ENCODE results near the gene MPRIP.
A peak's percentile ranks its signal among the peaks of the same experiment; 100 is the strongest.

MPRIP gene

DNA sequence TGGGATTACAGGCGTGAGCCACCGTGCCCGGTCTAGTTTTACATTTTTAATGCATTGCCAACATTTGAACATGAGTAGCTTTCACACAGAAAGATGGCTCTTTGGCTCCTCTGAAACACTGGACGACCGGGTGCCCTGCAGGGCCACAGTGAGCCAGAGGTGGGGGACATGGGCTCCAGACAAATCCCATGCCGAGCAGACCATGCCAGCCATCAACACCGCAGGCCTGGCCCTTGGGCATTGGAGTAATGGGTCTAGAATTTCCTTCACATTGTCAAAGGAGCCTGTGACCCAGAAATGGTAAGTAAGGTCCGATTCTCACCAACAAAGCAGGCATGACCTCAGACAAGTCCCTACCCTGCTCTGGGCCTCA is 21.4 kb upstream of the MPRIP start:
- no peak for TF ChIP-seq JUND (IDR thresholded peaks at IDR 0.05; ENCODE audit: low read depth)
- DNase-seq (ENCODE audit: low read depth in 1 of 2, low spot score in 1 of 2): no peak
- in situ Hi-C loops (cut with HindIII; ENCODE audit: low pct_unique_long_range_greater_than_20kb, low sequenced_read_pairs): no loop called here

DNA sequence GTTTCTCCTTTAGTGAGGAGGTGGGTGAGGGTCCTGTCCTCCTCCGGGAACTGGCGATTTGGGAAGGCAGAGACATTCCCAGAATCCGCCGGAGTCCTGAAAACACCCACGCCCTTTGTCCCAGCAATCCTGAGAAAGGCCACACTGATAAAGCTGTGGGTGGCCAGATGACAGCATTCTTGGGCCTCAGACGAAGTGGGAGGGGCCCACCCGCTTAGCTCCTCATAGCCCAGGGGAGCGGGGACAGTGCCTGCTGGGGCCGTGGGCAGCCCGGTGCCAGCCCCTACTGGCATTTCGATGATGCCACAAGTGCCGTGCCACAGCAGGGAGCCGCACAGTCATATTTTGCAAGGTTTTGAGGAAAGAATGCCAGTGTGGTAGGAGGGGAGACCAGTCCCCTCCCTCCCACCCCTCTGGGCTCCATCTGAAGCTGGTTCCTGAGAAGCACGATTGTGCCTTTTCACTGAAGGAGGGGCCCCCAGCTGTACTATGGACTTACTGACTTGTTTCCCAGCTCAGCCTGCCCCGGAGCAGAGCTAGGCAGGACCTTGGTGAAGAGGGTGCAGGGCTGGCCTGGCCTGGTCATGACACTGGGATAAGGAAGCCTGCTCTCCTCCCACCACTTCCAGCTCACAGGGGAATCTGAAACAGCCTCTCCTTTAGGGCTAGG is 20.9 kb upstream of the MPRIP start:
- in situ Hi-C loops (cut with HindIII; ENCODE audit: low pct_unique_long_range_greater_than_20kb, low sequenced_read_pairs): no loop called here
- TF ChIP-seq JUND (IDR thresholded peaks at IDR 0.05; ENCODE audit: low read depth): no peak

DNA sequence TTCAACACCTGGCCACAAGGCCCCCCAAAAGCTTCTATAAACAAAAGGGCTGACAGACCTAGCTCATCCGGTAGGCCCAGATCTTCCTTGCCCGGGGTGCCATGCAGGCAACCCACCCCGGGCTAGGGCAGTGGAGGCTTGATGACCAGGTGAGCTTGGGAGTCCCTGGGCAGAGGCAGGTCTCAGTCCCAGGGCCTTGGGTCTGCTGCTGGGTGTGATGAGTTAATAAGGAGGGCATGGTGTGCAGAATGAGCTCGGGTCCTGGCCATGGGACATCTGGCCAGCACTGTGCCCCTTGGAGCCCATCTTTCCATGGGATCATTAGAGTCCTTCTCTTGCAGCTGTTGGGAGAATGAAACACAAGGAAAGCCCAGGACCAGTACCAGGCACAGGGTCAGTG is 20.2 kb upstream of the MPRIP start:
- no peak for TF ChIP-seq JUND (IDR thresholded peaks at IDR 0.05; ENCODE audit: low read depth)
- in situ Hi-C loops (cut with HindIII; ENCODE audit: low pct_unique_long_range_greater_than_20kb, low sequenced_read_pairs): no loop called here
- DNase-seq (ENCODE audit: low read depth in 1 of 2, low spot score in 1 of 2): no peak

More for the DNA sequence above, 20.9 kb upstream of the MPRIP start:
- DNase-seq (ENCODE audit: low read depth in 1 of 2, low spot score in 1 of 2): no peak

DNA sequence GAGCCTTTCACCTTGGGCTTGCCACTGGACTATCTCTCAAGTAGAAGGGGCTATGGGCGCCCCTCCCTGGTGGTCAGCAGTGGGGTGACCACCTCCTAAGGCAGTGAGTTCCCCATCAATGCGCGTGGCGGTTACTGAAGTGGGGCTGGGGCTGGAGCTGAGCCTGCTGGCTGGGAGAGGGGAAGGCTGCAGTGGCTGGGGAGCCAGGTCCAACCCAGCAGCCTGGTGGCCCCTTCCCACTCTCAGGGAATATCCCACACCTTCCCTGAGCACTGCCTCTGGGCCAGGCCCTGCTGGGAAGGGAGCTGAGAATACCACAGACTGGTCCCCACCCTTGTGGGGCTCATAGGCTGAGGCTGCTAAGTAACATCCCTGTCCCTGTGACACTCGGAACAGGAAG is 19.8 kb upstream of the MPRIP start:
- DNase-seq (ENCODE audit: low read depth in 1 of 2, low spot score in 1 of 2): no peak
- in situ Hi-C loops (cut with HindIII; ENCODE audit: low pct_unique_long_range_greater_than_20kb, low sequenced_read_pairs): no loop called here
- TF ChIP-seq JUND (IDR thresholded peaks at IDR 0.05; ENCODE audit: low read depth): no peak

DNA sequence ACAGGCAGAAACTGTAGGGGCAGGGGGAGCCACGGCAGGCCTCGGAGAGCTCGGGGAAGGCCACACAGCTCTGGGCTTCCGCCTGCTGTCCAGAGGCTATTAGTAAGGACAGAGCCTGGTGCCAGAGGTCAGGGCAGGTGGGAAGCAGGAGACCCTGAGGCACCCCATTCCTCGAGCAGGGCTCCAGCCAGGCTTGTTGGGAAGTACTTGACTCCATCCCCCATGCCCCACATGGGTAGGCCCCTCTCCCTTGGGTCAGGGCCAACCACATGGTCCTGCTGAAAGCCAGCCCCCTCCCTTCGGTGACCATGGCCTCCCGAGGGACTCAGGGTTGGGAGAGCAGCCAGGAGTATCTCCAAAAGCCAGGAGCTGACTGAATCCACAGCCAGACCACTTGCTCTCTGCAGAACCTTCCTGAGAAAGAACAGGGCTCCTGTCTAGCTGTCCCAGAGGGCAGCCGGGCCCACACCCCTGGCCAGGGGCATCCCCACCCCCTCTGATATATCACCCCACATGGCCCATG is 17.4 kb upstream of the MPRIP start:
- TF ChIP-seq JUND (IDR thresholded peaks at IDR 0.05; ENCODE audit: low read depth): no peak
- no peak for DNase-seq (ENCODE audit: low read depth in 1 of 2, low spot score in 1 of 2)
- in situ Hi-C loops (cut with HindIII; ENCODE audit: low pct_unique_long_range_greater_than_20kb, low sequenced_read_pairs): no loop called here

DNA sequence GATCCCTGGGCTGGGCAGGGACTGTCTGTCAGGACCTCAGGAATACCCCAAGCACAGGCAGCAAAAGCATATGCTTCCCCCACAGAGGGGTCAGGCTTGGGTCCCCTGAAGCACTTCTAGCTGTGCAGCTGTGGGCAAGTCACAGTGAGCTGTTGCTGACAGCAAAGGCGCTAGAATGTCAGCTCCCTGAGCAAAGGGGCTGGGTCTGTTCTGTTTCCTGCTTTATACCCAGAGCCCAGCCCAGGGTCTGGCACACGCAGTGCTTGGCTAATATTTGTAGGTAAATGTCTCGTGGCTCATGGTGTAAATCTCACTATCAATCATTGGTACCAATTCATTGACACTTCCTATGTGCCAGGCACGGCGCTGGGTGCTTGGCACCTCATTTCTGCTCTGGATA is 16.6 kb upstream of the MPRIP start:
- no peak for TF ChIP-seq JUND (IDR thresholded peaks at IDR 0.05; ENCODE audit: low read depth)
- in situ Hi-C loops (cut with HindIII; ENCODE audit: low pct_unique_long_range_greater_than_20kb, low sequenced_read_pairs): no loop called here

DNA sequence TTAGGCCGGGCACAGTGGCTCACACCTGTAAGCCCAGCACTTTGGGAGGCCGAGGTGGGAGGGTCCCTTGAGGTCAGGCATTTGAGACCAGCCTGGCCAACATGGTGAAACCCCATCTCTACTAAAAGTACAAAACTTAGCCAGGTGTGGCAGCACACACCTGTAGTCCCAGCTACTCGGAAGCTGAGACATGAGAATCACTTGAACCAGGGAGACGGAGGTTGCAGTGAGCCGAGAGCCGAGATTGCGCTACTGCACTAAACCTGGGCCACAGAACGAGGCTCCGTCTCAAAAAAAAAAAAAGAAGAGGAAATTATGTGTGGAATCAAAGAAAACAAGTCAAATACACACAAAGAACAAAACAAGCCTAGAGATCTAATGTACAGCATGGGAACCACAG is 16.1 kb upstream of the MPRIP start:
- in situ Hi-C loops (cut with HindIII; ENCODE audit: low pct_unique_long_range_greater_than_20kb, low sequenced_read_pairs): no loop called here
- DNase-seq (ENCODE audit: low read depth in 1 of 2, low spot score in 1 of 2): no peak
- no peak for TF ChIP-seq JUND (IDR thresholded peaks at IDR 0.05; ENCODE audit: low read depth)

More for the DNA sequence above, 16.6 kb upstream of the MPRIP start:
- no peak for DNase-seq (ENCODE audit: low read depth in 1 of 2, low spot score in 1 of 2)

DNA sequence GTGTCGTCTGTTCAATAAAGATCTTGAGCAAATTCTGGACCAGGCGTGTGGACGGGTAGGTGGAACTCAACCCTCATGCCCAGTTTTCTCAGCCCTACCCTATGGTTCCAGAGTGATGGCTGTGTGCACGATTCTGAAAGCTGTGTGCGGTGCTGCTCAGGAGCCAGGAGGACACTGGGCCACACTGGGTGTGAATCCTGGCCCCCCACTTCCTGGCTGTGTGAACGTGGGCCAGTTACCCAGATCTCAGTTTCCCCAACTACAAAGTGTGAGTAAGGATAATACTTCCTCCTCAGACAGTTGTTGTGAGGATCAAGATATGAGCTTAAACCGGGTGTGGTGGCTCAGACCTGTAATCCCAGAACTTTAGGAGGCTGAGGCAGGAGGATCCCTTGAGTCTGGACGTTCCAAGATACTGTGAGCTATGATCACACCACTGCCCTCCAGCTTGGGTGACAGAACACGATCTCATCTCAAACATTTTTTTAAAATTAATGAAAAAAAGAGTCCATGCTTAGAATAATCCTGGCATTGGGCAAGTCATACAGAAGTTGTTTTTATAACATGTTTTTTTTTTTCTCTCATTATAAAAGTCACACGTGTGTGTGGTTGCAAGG is 14.7 kb upstream of the MPRIP start:
- DNase-seq (ENCODE audit: low read depth in 1 of 2, low spot score in 1 of 2): no peak
- no peak for TF ChIP-seq JUND (IDR thresholded peaks at IDR 0.05; ENCODE audit: low read depth)
- in situ Hi-C loops (cut with HindIII; ENCODE audit: low pct_unique_long_range_greater_than_20kb, low sequenced_read_pairs): no loop called here

DNA sequence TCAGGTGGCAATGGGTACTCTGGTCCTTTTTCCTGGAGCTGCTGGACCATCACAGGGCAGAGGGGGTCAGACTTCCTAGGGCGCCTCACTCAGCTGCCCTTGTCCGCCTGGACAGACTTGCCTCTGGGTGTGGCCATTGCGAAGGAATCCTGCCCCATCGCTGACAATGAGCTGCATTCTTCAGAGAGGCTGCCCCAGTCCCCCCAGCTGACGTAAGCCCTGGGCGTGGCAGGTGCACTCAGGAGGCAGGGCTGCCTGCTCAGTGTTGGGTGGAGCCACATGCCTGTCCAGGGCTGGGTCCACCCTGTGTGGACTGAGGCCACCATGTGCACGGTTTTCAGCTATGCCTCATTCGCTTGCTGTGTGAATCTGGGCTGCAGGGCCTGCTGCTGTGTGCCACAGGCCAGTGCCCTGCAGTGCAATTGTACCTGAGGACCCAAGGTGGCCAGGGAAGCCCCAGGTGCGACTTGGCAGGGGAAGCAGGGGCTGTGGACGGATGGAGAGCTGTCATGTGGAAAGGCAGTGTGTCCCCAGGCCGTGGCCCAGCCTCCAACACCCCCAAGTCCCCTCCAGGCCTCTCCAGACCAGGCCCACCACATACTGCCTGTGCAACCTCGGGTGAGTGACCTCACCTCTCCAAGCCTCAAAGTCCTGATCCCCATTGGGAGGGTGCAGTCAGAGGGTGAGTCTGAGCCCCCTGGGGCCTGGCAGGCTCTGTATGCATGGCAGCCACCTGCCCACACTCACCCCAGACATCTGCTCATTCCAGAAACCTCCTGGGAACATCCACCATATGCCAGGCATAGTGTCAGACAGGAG is 14.0 kb upstream of the MPRIP start:
- peak; percentile 66 to 90 for DNase-seq (ENCODE audit: low read depth in 1 of 2, low spot score in 1 of 2)
- in situ Hi-C loops (cut with HindIII; ENCODE audit: low pct_unique_long_range_greater_than_20kb, low sequenced_read_pairs): no loop called here
- no peak for TF ChIP-seq JUND (IDR thresholded peaks at IDR 0.05; ENCODE audit: low read depth)

DNA sequence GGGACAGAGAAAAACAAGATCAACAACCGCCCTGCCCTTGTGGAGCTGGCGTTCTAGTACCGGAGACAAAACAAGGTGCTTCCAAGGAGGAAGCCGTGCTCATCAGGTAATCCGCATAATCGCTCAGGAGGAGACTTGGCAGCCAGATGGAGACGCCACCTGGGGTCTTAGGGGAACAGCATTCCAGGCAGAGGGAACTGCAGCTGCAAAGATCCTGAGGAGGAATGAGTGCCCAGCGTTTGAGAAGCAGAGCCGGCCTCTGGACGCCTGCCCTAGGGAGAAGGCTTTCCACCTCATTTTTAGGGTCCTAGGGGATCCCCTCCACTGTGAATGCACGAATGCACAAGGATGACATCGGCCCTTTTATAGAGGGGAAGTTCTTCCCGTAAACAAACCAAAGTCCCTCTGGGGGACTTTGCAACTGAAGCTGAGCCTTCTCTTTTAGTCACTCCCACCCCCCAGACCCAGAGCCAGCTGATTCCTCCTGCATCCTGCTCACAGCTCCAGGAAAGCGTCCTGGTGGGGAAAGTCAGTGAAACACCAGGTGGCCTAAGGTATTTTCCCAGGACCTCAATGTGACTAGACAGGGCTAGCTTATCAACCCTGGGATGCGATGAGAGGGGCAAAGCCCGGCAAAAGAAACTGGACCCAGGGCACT is 13.2 kb upstream of the MPRIP start:
- in situ Hi-C loops (cut with HindIII; ENCODE audit: low pct_unique_long_range_greater_than_20kb, low sequenced_read_pairs): no loop called here
- TF ChIP-seq JUND (IDR thresholded peaks at IDR 0.05; ENCODE audit: low read depth): no peak
- DNase-seq (ENCODE audit: low read depth in 1 of 2, low spot score in 1 of 2): no peak

DNA sequence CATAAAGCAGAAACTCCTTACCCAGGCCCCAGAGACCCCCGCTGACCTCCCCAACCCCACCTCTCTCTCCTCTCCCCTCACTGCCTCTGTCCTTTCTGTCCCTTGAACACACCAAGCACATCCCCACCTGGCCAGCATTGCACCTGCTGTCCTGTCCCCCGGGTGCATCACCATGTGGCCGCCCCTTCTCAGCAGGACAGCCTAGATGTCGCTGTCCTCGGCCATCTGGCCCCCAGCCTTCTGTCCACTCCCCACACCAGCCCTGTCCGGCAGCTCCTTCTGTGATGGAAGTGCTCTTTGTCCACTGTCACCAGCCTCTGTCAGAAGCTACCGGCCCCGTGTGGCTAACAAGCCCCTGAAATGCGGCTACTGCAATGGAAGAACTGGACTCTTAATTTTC is 12.3 kb upstream of the MPRIP start:
- in situ Hi-C loops (cut with HindIII; ENCODE audit: low pct_unique_long_range_greater_than_20kb, low sequenced_read_pairs): no loop called here
- DNase-seq (ENCODE audit: low read depth in 1 of 2, low spot score in 1 of 2): no peak
- no peak for TF ChIP-seq JUND (IDR thresholded peaks at IDR 0.05; ENCODE audit: low read depth)

DNA sequence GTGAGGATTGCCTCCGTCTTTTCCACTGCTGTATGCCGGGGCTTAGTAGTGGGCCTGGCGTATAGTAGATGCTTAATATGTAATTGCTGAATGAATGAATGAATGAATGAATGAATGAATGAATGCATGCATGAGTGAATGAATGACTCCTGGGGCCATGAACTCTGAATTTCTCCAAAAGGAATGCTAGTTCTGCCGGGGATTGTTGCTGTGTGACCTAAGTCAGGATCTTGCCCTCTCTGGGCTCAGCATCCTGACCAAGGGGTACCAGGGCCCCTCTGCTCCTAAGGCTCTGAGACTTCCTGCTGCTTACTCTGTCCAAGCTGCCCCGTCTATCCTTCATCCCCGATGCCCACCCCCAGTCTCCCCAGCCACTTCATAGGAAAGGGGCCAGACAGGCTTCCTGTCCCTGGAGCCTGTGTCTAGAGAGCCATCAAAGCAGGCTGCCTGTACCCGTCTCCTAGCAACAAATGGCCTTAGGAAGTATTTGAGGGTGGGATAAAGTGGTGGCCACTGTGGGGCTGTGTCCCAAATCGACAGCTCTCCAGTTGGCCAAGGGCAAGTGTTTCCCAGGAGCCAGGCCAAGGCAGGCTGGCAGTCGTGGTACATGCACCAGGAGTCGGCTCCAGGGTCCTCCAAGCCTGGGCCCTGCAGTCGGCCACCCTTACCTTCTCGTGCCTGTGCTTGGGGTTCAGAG is 11.6 kb upstream of the MPRIP start:
- no peak for DNase-seq (ENCODE audit: low read depth in 1 of 2, low spot score in 1 of 2)
- TF ChIP-seq JUND (IDR thresholded peaks at IDR 0.05; ENCODE audit: low read depth): no peak
- in situ Hi-C loops (cut with HindIII; ENCODE audit: low pct_unique_long_range_greater_than_20kb, low sequenced_read_pairs): no loop called here
